Skeletal muscle satellite cell (primary cell): ENCODE results near the gene ZNF586.
"Not testable (repeated sequence)": the region's sequence is repeated elsewhere in the genome, so short reads cannot be mapped to it uniquely, and the experiment has no call there.

ENCODE experiments used
- H3K27me3 ChIP-seq: 2 replicates; pipeline ENCODE4 v1.7.0; 2013; ENCODE audit warnings: low read length; ENCODE audit not compliant: control insufficient read depth, insufficient read depth
- H3K36me3 ChIP-seq: 2 replicates; pipeline ENCODE4 v1.7.0; 2013; ENCODE audit warnings: mild to moderate bottlenecking, control low read depth, low read length; ENCODE audit not compliant: insufficient read depth
- H3K4me1 ChIP-seq: 2 replicates; pipeline ENCODE4 v1.7.0; 2013; ENCODE audit warnings: low read length; ENCODE audit not compliant: control insufficient read depth, insufficient read depth
- H3K4me2 ChIP-seq: 2 replicates; pipeline ENCODE4 v1.7.0; 2013; ENCODE audit warnings: mild to moderate bottlenecking, low read length
- H3K4me3 ChIP-seq: 2 replicates; pipeline ENCODE4 v1.7.0; 2013; ENCODE audit warnings: low read length
- H3K9ac ChIP-seq: 2 replicates; pipeline ENCODE4 v1.7.0; 2013; ENCODE audit warnings: mild to moderate bottlenecking, low read depth, low read length, moderate library complexity
- H3K9me3 ChIP-seq: replicated peaks from 2 replicates; pipeline ENCODE4 v1.7.0; 2013; ENCODE audit warnings: mild to moderate bottlenecking, control low read depth, low read length

Gene ZNF586

DNA sequence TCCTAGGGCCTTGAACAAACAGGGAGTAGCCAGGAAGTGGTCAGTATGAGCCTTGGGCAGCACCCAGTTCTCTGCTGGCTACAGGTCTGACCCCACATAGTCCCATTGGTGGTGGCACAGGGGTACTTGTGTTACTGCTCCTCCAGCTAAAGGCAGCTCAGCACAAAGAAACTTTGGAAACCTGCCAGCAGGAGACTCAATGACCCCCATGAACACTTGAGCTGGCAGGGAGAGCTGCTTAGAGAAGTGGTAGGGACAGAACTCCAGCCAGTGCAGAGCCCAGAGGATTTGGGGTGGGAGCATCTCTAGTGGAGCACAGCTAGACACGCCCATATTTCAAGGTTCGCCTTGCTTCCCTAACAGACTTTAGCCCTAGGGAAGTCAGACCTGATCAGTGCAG, 10.4 kb upstream of the ZNF586 start:
- Histone ChIP-seq H3K36me3 (peaks cover 59% of the 10 kb centered on the region), H3K4me3 (no peak overlapping the region), H3K9me3 (peaks cover 5% of the 10 kb centered on the region), H3K4me2 (no peak overlapping the region), H3K4me1 (no peaks in the 10 kb centered on the region), H3K9ac (no peak overlapping the region), H3K27me3 (no peaks in the 10 kb centered on the region)

- no peak overlapping the region for H3K9ac ChIP-seq
- no peak overlapping the region for H3K4me3 ChIP-seq
- H3K27me3 ChIP-seq, result no peaks in the 10 kb centered on the region
- peaks cover 6% of the 10 kb centered on the region for H3K4me1 ChIP-seq
- no peaks in the 10 kb centered on the region for H3K9me3 ChIP-seq
- no peak overlapping the region for H3K4me2 ChIP-seq
- H3K36me3 ChIP-seq, result peaks cover 32% of the 10 kb centered on the region
These were observed 1.9 kb downstream of the ZNF586 start for GRCh38 chr19:57771417-57771816.

DNA sequence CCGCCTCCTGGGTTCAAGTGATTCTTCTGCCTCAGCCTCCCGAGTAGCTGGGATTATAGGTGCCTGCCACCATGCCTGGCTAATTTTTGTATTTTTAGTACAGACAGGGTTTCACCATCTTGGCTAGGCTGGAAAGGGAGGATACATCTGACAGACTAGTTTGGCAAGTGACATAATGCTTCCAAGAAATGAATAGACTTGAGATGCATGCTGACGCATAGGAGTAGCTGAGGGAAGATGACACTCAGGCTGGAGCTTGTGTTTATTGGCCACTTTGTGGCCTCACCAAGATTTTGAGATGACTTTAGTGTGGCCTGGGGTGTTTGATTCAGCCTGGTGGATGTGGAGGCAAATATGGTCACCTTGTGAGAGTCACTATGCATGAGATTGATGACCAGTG, 4.0 kb downstream of the ZNF586 start:
- Histone ChIP-seq H3K36me3 (peaks cover 49% of the 10 kb centered on the region), H3K4me2 (no peak overlapping the region), H3K9me3 (peaks cover 2% of the 10 kb centered on the region), H3K4me1 (peaks cover 6% of the 10 kb centered on the region), H3K9ac (no peak overlapping the region), H3K27me3 (no peaks in the 10 kb centered on the region), H3K4me3 (no peak overlapping the region)

DNA sequence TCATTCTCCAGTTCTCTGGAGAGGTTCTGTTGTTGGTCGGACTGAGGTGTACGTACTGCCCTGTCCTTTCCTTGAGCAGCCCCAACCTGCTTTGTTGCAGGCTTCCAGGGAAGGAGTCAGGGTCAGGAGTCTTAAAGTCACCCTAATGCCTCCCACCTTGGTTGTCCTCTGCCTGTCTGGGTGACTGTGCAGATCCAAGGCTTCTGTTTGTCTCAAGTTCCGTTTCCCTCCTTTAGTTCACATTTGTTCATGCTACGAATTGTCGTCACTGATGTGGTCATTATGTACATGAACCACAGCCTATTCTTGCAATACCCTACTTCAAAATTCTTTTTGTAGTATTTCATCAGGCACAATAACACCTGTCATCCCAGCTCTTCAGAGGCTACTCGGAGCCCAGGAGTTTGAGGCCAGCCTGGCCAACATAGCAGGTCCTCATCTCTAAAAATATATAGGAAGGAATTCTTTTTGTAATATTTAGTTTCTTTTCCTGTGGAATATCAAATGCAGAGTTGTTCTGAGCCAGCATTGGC, 7.4 kb downstream of the ZNF586 start:
- no peak overlapping the region for H3K4me3 ChIP-seq
- peaks cover 18% of the 10 kb centered on the region for H3K9me3 ChIP-seq
- H3K9ac ChIP-seq, result no peak overlapping the region
- H3K27me3 ChIP-seq, result no peaks in the 10 kb centered on the region
- no peak overlapping the region for H3K4me2 ChIP-seq
- H3K36me3 ChIP-seq, result peaks cover 72% of the 10 kb centered on the region
- H3K4me1 ChIP-seq, result no peaks in the 10 kb centered on the region

DNA sequence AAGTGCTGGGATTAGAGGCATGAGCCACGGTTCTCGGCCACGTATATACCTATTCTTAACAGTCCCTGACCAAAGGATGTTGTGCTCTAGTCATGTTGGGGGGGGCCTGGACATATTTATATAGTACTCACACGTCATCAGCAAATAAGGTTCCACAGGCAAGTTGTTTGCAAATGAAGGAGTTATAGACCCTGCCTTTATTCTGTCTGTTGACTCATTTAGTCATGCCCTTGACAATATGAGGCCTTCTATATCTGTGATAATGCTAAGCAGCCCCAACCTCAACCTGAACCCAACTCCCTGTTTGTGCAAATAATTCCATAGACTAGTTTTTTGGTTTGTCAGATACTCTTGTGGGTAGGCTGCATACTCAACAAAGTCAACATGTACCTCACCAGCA, 8.9 kb downstream of the ZNF586 start:
- H3K27me3 ChIP-seq, result no peaks in the 10 kb centered on the region
- peaks cover 18% of the 10 kb centered on the region for H3K9me3 ChIP-seq
- peaks cover 60% of the 10 kb centered on the region for H3K36me3 ChIP-seq
- no peak overlapping the region for H3K4me3 ChIP-seq
- H3K9ac ChIP-seq, result no peak overlapping the region
- H3K4me2 ChIP-seq, result no peak overlapping the region
- H3K4me1 ChIP-seq, result no peaks in the 10 kb centered on the region

- H3K4me2 ChIP-seq, result no peak overlapping the region
- H3K9ac ChIP-seq, result no peak overlapping the region
- H3K4me3 ChIP-seq, result no peak overlapping the region
- peaks cover 58% of the 10 kb centered on the region for H3K36me3 ChIP-seq
- H3K4me1 ChIP-seq, result no peaks in the 10 kb centered on the region
- H3K27me3 ChIP-seq, result no peaks in the 10 kb centered on the region
- peaks cover 18% of the 10 kb centered on the region for H3K9me3 ChIP-seq
These were observed 9.9 kb downstream of the ZNF586 start for GRCh38 chr19:57779220-57779845.

DNA sequence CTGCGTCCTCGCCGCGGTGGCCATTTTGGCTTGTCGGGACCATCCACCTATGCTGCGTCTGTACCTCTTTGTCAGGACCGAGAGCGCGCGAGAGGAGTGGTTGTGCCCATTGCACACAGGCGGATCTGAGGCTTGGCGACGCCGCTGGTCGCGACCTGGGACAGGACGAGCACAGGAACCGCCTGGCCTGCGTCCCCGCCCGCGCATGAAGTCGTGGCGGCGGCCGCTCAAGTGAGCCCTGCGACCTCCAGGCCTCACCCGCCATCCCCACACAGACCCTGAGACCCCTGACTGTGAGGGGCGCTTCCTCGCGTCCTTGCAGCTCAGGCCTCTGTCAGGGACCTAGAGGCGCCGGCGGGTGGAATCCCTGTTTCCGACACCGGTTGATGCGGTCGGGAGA, 16.8 kb downstream of the ZNF586 start:
- Histone ChIP-seq H3K9ac (no peak overlapping the region), H3K9me3 (no peaks in the 10 kb centered on the region), H3K4me1 (no peaks in the 10 kb centered on the region), H3K4me3 (no peak overlapping the region), H3K4me2 (no peak overlapping the region), H3K36me3 (peaks cover 30% of the 10 kb centered on the region), H3K27me3 (no peaks in the 10 kb centered on the region)

GRCh38 chr19:57786906-57787305, 17.4 kb downstream of the ZNF586 start:
- peaks cover 27% of the 10 kb centered on the region for H3K36me3 ChIP-seq
- H3K9me3 ChIP-seq, result no peaks in the 10 kb centered on the region
- H3K4me2 ChIP-seq, result no peak overlapping the region
- H3K9ac ChIP-seq, result no peak overlapping the region
- no peaks in the 10 kb centered on the region for H3K27me3 ChIP-seq
- no peak overlapping the region for H3K4me3 ChIP-seq
- no peaks in the 10 kb centered on the region for H3K4me1 ChIP-seq

DNA sequence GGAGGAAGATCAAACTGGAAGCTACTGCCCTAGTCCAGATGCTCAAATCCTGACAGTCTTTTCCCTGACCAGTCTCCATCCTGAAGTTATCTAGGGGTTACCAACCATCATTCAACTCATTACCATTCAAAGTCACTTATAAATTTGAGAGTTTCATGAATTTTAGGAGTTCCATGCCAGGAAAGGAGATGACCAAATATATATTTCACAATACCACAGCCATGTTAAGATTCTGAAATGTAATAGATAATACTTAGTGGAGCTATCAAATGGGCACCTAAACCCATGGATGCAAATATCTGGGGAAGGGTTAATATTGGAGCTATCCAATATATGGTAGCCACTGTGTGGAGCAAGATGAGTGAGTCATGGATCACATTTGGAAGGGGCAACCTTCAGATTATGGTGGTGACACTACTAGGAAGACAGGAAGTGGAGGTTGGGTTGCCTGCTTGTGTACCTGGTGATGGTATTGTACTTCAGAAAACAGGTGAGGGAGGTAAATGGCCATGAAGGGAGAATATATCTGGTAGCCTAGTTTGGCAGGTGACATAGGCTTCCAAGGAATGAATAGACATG, 18.7 kb downstream of the ZNF586 start:
- H3K27me3 ChIP-seq, result no peaks in the 10 kb centered on the region
- peaks cover 28% of the 10 kb centered on the region for H3K36me3 ChIP-seq
- H3K4me2 ChIP-seq, result no peak overlapping the region
- H3K9ac ChIP-seq, result no peak overlapping the region
- no peaks in the 10 kb centered on the region for H3K4me1 ChIP-seq
- H3K4me3 ChIP-seq, result no peak overlapping the region
- H3K9me3 ChIP-seq, result no peaks in the 10 kb centered on the region

- Histone ChIP-seq H3K4me2 (no peak overlapping the region), H3K27me3 (no peaks in the 10 kb centered on the region), H3K4me3 (no peak overlapping the region), H3K4me1 (no peaks in the 10 kb centered on the region), H3K36me3 (peaks cover 28% of the 10 kb centered on the region), H3K9me3 (no peaks in the 10 kb centered on the region), H3K9ac (no peak overlapping the region)
These were observed 19.8 kb downstream of the ZNF586 start for GRCh38 chr19:57789288-57789687.

DNA sequence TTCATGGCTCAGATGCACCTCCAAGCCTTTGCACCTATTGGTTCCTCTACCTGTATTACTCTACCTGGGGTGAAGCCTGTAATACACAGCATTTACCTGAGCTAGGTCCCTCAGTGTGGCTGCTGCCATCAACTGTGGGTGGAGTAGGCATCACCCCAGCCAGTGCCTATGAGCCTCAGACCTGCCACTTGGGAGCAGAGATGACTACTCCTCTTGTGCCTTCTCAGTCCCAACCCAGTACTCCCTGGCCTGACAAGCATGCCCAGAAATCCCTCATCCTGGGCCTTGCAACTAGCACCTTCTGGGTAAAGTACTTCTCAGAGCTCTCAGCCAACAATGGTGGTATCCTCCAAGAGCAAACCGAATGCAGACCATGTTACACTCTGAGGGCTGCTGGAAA, 27.1 kb downstream of the ZNF586 start:
- not testable (repeated sequence) for H3K4me1 ChIP-seq, H3K4me2 ChIP-seq, H3K9me3 ChIP-seq, H3K9ac ChIP-seq, H3K4me3 ChIP-seq, H3K27me3 ChIP-seq
- peaks cover 13% of the 10 kb centered on the region for H3K36me3 ChIP-seq

GRCh38 chr19:57800696-57801095, 31.2 kb downstream of the ZNF586 start:
- Histone ChIP-seq H3K4me2 (no peak overlapping the region), H3K4me1 (peaks cover 16% of the 10 kb centered on the region), H3K27me3 (no peaks in the 10 kb centered on the region), H3K36me3 (peaks cover 9% of the 10 kb centered on the region), H3K9me3 (no peaks in the 10 kb centered on the region), H3K9ac (no peak overlapping the region), H3K4me3 (no peak overlapping the region)
